Umbilical cord (tissue), 2 donors: Measurements from ENCODE around the gene ABCB10. TPM values are rescaled to one million over a fixed set of nuclear protein-coding genes. Genes with fewer than 3 reads are reported as not detected.
"Not testable (repeated sequence)": the region's sequence is repeated elsewhere in the genome, so short reads cannot be mapped to it uniquely, and the experiment has no call there.

ENCODE experiments used
- DNase-seq: peaks from one replicate; pipeline ENCODE4 v3.0.0-alpha.2; 2015; ENCODE audit warnings: low spot score
- total RNA-seq: library from RNA; depleted of rRNA; stranded (reverse); fragments of >200 nt; gene quantifications from one replicate; pipeline ENCODE4 v1.2.3, GENCODE V29; 2014; ENCODE audit warnings: low replicate concordance; ENCODE audit not compliant: insufficient read depth

The ABCB10 gene
- total RNA-seq, 1 donor from 2014 or later, result 29.4 TPM

- DNase-seq, result no peak
Observed at GRCh38 chr1:229537894-229538293, 20.6 kb downstream of the ABCB10 start.

- DNase-seq, result no peak
Observed at GRCh38 chr1:229536982-229537381, 21.5 kb downstream of the ABCB10 start.

GRCh38 chr1:229535230-229535629 is 23.3 kb downstream of the ABCB10 start:
- no peak for DNase-seq

- no peak for DNase-seq
Observed at GRCh38 chr1:229531326-229531725, 27.2 kb downstream of the ABCB10 start.

GRCh38 chr1:229529639-229530038 is 28.9 kb downstream of the ABCB10 start:
- no peak for DNase-seq

GRCh38 chr1:229526695-229527094 is 31.8 kb downstream of the ABCB10 start:
- no peak for DNase-seq

- no peak for DNase-seq
Observed at GRCh38 chr1:229523052-229523451, 35.5 kb downstream of the ABCB10 start.

- DNase-seq, result peak; percentile 83
Observed at GRCh38 chr1:229514578-229515275, 43.8 kb downstream of the ABCB10 start.

- DNase-seq, result not testable (repeated sequence)
Observed at GRCh38 chr1:229511625-229512024, 46.9 kb downstream of the ABCB10 start.

- not testable (repeated sequence) for DNase-seq
Observed at GRCh38 chr1:229511201-229511600, 47.3 kb downstream of the ABCB10 start.

- DNase-seq, result no peak
Observed at GRCh38 chr1:229509576-229509975, 48.9 kb downstream of the ABCB10 start.

- DNase-seq, result no peak
Observed at GRCh38 chr1:229508823-229509337, 49.6 kb downstream of the ABCB10 start.

GRCh38 chr1:229507951-229508822 is 50.3 kb downstream of the ABCB10 start, which contains the start of gene NUP133:
Gene NUP133, minus strand, starts transcription at chr1:229508341. Its CDS starts 92 bp downstream, at chr1:229508249.
- DNase-seq, result peak; percentile 99

- DNase-seq, result no peak
Observed at GRCh38 chr1:229507502-229507901, 51.0 kb downstream of the ABCB10 start.

- no peak for DNase-seq
Observed at GRCh38 chr1:229506633-229507032, 51.9 kb downstream of the ABCB10 start.

GRCh38 chr1:229495782-229496181 is 62.7 kb downstream of the ABCB10 start:
- DNase-seq, result no peak

- no peak for DNase-seq
Observed at GRCh38 chr1:229487181-229487580, 71.3 kb downstream of the ABCB10 start.

- no peak for DNase-seq
Observed at GRCh38 chr1:229485318-229485717, 73.2 kb downstream of the ABCB10 start.

- DNase-seq, result no peak
Observed at GRCh38 chr1:229482511-229482910, 76.0 kb downstream of the ABCB10 start.

GRCh38 chr1:229480495-229480894 is 78.0 kb downstream of the ABCB10 start:
- no peak for DNase-seq

GRCh38 chr1:229479660-229480399 is 78.7 kb downstream of the ABCB10 start:
- DNase-seq, result peak; percentile 5

- DNase-seq, result no peak
Observed at GRCh38 chr1:229478852-229479251, 79.7 kb downstream of the ABCB10 start.
